22Rv1 (cell line): ENCODE data around the gene LDAF1.
"Not testable (repeated sequence)": the region's sequence is repeated elsewhere in the genome, so short reads cannot be mapped to it uniquely, and the experiment has no call there.

Source experiments
- H3K27ac ChIP-seq: fragments of 450-650 bp; 2 replicates; pipeline ENCODE4 v1.5.1; 2017
- CTCF ChIP-seq: fragments of 450-650 bp; IDR thresholded peaks from 2 replicates; pipeline ENCODE4 v1.5.1; 2017; ENCODE audit warnings: mild to moderate bottlenecking
- ZFX ChIP-seq: fragments of 450-650 bp; IDR thresholded peaks from 2 replicates; pipeline ENCODE4 v1.6.1; 2017; ENCODE audit warnings: antibody characterized with exemption, borderline replicate concordance

The LDAF1 gene

GRCh38 chr16:21164521-21165168 lies 6.2 kb downstream of the LDAF1 start:
- TF ChIP-seq ZFX = no peak
- TF ChIP-seq CTCF = no peak
- H3K27ac ChIP-seq = no peak overlapping the region

GRCh38 chr16:21166561-21166961 lies 8.1 kb downstream of the LDAF1 start:
- TF ChIP-seq CTCF (no peak), ZFX (no peak)
- no peak overlapping the region for H3K27ac ChIP-seq

DNA sequence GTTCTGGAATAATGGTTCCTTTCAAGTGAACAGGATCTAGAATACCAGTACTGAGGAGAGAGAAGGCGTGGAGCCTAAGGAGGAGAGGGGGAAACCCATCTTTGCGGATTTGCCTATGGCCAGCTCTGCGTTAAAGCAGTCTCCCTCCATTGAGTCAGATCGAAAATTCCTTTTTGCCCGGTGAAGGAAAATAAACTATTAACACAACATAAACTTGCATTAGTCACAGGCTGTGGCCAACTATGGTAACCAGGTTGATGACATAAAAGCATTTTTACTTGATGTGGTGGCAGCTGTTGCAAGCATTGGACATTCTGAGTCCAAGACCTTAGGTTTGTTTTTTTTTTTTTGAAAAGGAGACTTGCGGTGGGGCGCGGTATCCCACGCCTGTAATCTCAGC lies 8.9 kb downstream of the LDAF1 start:
- no peak overlapping the region for H3K27ac ChIP-seq
- no peak for TF ChIP-seq ZFX
- TF ChIP-seq CTCF = no peak

DNA sequence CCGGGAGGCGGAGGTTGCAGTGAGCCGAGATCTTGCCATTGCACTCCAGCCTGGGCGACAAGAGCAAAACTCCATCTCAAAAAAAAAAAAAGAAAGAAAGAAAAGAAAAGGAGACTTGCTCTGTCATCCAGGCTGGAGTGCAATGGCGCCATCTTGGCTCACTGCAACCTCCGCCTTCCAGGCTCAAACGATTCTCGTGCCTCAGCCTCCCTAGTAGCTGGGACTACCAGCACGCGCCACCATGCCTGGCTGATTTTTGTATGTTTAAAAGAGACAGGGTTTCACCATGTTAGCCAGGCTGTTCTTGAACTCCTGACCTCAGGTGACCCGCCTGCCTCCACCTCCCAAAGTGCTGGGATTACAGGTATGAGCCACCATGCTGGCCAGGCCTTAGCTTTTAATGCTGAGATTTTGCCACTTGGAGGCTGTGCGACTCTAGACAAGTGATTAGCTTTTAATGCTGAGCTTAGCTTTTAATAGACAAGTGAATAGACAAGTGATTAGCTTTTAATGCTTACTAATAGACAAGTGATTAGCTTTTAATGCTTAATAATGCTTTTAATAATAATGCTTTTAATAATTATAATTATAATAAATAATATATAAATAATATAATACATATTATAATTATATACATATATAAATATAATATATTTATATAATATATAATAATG lies 9.6 kb downstream of the LDAF1 start:
- TF ChIP-seq ZFX = no peak
- TF ChIP-seq CTCF = no peak
- no peak overlapping the region for H3K27ac ChIP-seq

DNA sequence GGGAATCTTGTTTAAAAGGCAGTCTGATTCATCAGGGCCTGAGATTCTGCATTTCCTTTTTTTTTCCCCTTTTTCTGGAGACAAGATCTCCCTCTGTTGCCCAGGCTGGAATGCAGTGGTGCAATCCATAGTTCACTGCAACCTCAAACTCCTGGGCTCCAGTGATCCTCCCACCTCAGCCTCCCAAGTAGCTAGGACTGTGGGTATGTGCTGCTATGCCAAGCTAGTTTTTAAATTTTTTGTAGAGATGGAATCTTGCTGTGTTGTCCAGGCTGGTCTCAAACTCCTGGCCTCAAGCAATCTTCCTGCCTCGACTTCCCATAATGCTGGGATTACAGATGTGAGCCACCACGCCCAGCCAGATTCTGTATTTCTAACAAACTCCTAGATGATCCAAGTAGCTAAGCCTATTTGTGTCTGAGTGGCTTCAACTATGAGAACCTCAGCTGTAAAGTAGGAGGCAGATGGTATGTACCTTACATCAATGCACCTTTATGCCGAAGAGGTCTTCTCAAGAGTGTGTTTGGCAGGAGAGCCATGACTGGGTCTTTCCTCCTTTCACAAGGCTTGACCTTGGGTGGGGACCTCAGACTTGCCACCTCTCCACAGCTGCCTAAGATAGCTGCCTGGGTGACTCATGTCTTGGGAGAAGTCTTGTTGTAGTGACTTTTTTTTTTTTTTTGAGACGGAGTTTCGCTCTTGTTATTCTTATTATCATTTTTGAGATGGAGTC lies 10.9 kb downstream of the LDAF1 start:
- TF ChIP-seq ZFX (no peak), CTCF (no peak)
- H3K27ac ChIP-seq = no peak overlapping the region

- not testable (repeated sequence) for H3K27ac ChIP-seq
Observed at GRCh38 chr16:21170116-21170515, 11.6 kb downstream of the LDAF1 start.

DNA sequence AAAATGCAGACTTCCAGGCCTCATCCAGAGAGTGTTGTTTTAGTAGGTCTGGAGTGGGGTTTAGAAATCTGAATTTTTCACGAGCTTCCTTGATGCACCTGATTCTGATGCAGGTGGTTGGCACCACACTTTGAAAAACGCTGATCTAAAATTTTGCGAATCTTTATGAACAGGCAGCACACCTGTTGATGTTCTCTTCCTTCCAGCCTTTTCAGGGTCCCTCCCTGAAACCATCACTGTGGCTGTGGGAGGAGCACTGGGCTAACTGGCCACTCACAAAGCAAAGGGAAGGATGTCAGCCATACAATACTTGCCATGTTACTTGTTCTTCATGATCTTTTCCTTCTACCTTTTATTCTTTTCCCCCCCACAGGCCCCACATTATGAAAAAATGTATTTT lies 14.2 kb downstream of the LDAF1 start:
- no peak overlapping the region for H3K27ac ChIP-seq
- no peak for TF ChIP-seq ZFX
- TF ChIP-seq CTCF = no peak
